H1 (cell line): ENCODE results near the gene CADPS. TPM values are rescaled to one million over a fixed set of nuclear protein-coding genes. Genes with fewer than 3 reads are reported as not detected.

Experiments
- CTCF ChIA-PET: fragments of 300-600 bp; sonication (Branson Sonifier 250); formaldehyde crosslinking; loops from one replicate; lab custom pipeline; 2021; ENCODE audit not compliant: partially characterized antibody; lab: Charles Lee
- POLR2A ChIA-PET: fragments of 300-600 bp; sonication (Branson Sonifier 250); formaldehyde crosslinking; loops from one replicate; lab custom pipeline; 2021; ENCODE audit warnings: inconsistent platforms; ENCODE audit not compliant: partially characterized antibody; lab: Charles Lee
- DNase-seq, 2 experiments: peaks; one replicate each; pipeline versions ENCODE4 v3.0.0 to v3.0.0-alpha.2; 2010 to 2022; ENCODE audit warnings: low spot score in 2 of 2, low read depth in 1 of 2, mixed read lengths in 1 of 2
- FAIRE-seq: peaks from 2 replicates; lab custom pipeline; 2011; peaks lifted over from hg19 to GRCh38; lab: Jason Lieb, UNC
- H2AFZ ChIP-seq: 2 replicates; pipeline ENCODE4 v1.8.1; 2012; ENCODE audit warnings: low read length, inconsistent platforms
- H2AK5ac ChIP-seq: 2 replicates; pipeline ENCODE4 v1.6.1; 2013; ENCODE audit warnings: low read depth, low read length
- H2BK120ac ChIP-seq: replicated peaks from 2 replicates; pipeline ENCODE3; 2013; ENCODE audit warnings: low read depth, low read length, inconsistent platforms
- H2BK12ac ChIP-seq: 2 replicates; pipeline ENCODE4 v1.6.1; 2013; ENCODE audit warnings: low read depth, low read length
- H2BK15ac ChIP-seq: 2 replicates; pipeline ENCODE4 v1.6.1; 2013; ENCODE audit warnings: low read length
- H2BK20ac ChIP-seq: 2 replicates; pipeline ENCODE4 v1.6.1; 2013; ENCODE audit warnings: low read length
- H2BK5ac ChIP-seq: 2 replicates; pipeline ENCODE4 v1.6.1; 2013; ENCODE audit warnings: low read depth, low read length
- H3K14ac ChIP-seq: 2 replicates; pipeline ENCODE4 v1.6.1; 2013; ENCODE audit warnings: inconsistent platforms; ENCODE audit not compliant: insufficient read length
- H3K18ac ChIP-seq: 2 replicates; pipeline ENCODE4 v1.6.1; 2013; ENCODE audit warnings: low read length; ENCODE audit errors: extremely low read depth
- H3K23ac ChIP-seq: 2 replicates; pipeline ENCODE4 v1.6.1; 2013; ENCODE audit warnings: inconsistent platforms; ENCODE audit not compliant: insufficient read length
- H3K23me2 ChIP-seq: 2 replicates; pipeline ENCODE4 v1.6.1; 2013; ENCODE audit warnings: low read depth, low read length
- H3K27ac ChIP-seq: 2 replicates; pipeline ENCODE4 v1.6.1; 2011; ENCODE audit warnings: low read depth, low read length, inconsistent platforms
- H3K27me3 ChIP-seq, 4 experiments: replicated peaks in 1 of 4; 1 replicate in 1 of 4; 2 replicates in 3 of 4; pipeline versions ENCODE4 v1.6.1 to v1.8.1; 2011 to 2013; ENCODE audit warnings: low read length in 3 of 4, mild to moderate bottlenecking in 3 of 4, inconsistent platforms in 2 of 4, mixed read lengths in 2 of 4, moderate library complexity in 1 of 4; ENCODE audit not compliant: control insufficient read depth in 3 of 4, insufficient read depth in 3 of 4; ENCODE audit errors: extremely low read depth in 1 of 4
- H3K36me3 ChIP-seq, 4 experiments: 2 replicates each; pipeline versions ENCODE4 v1.6.1 to v1.8.1; 2011 to 2013; ENCODE audit warnings: mild to moderate bottlenecking in 4 of 4, low read length in 3 of 4, moderate library complexity in 2 of 4, control low read depth in 1 of 4, inconsistent platforms in 1 of 4; ENCODE audit not compliant: insufficient read depth in 4 of 4, control insufficient read depth in 2 of 4
- H3K4ac ChIP-seq: replicated peaks from 2 replicates; pipeline ENCODE3; 2013; ENCODE audit warnings: low read length, low read depth, mixed read lengths, inconsistent platforms; ENCODE audit not compliant: insufficient read length
- H3K4me1 ChIP-seq, 4 experiments: replicated peaks in 1 of 4; 1 replicate in 1 of 4; 2 replicates in 3 of 4; pipeline versions ENCODE4 v1.6.1 to v1.8.1; 2011 to 2013; ENCODE audit warnings: low read length in 3 of 4, inconsistent platforms in 2 of 4, mixed read lengths in 1 of 4; ENCODE audit not compliant: insufficient read depth in 4 of 4, control insufficient read depth in 3 of 4
- H3K4me2 ChIP-seq, 2 experiments: 2 replicates each; pipeline versions ENCODE4 v1.6.1 to v1.8.1; 2011 to 2013; ENCODE audit warnings: low read depth in 2 of 2, low read length in 2 of 2, control low read depth in 1 of 2, inconsistent platforms in 1 of 2, mild to moderate bottlenecking in 1 of 2; ENCODE audit not compliant: insufficient read depth in 1 of 2
- H3K4me3 ChIP-seq, 4 experiments: fragments of 200-600, 300-600 bp in 1 of 4; sonication (generic), shearing (Covaris generic), sonication (Bioruptor Twin) in 1 of 4; 2 replicates each; pipeline versions ENCODE4 v1.5.1 to v1.8.1; 2011 to 2016; ENCODE audit warnings: low read length in 4 of 4, low read depth in 3 of 4, control low read depth in 2 of 4, inconsistent platforms in 2 of 4, mild to moderate bottlenecking in 2 of 4, mixed read lengths in 1 of 4, moderate library complexity in 1 of 4; ENCODE audit not compliant: insufficient read depth in 2 of 4; ENCODE audit errors: extremely low read depth in 1 of 4
- H3K56ac ChIP-seq: replicated peaks from 2 replicates; pipeline ENCODE3; 2013; ENCODE audit warnings: low read depth, mild to moderate bottlenecking, mixed read lengths, low read length, inconsistent platforms; ENCODE audit not compliant: insufficient read length
- H3K79me1 ChIP-seq: 2 replicates; pipeline ENCODE4 v1.6.1; 2013; ENCODE audit warnings: low read depth, low read length, control low read depth
- H3K79me2 ChIP-seq, 2 experiments: 2 replicates each; pipeline versions ENCODE4 v1.6.1 to v1.8.1; 2012 to 2013; ENCODE audit warnings: low read length in 2 of 2, mild to moderate bottlenecking in 2 of 2, inconsistent platforms in 1 of 2; ENCODE audit not compliant: insufficient read depth in 2 of 2, control insufficient read depth in 1 of 2
- H3K9ac ChIP-seq, 4 experiments: replicated peaks in 1 of 4; 1 replicate in 1 of 4; 2 replicates in 3 of 4; pipeline versions ENCODE4 v1.6.1 to v1.8.1; 2011 to 2013; ENCODE audit warnings: low read depth in 3 of 4, low read length in 3 of 4, control low read depth in 2 of 4, mild to moderate bottlenecking in 2 of 4, moderate library complexity in 2 of 4, inconsistent platforms in 1 of 4; ENCODE audit errors: extremely low read depth in 1 of 4
- H3K9me3 ChIP-seq, 2 experiments: 2 replicates each; pipeline versions ENCODE4 v1.6.1 to v1.8.1; 2012 to 2013; ENCODE audit warnings: mild to moderate bottlenecking in 2 of 2, moderate library complexity in 2 of 2, control low read depth in 1 of 2, inconsistent platforms in 1 of 2, low read depth in 1 of 2, low read length in 1 of 2, mixed read lengths in 1 of 2; ENCODE audit not compliant: insufficient read depth in 2 of 2
- H4K20me1 ChIP-seq, 2 experiments: replicated peaks in 1 of 2; 2 replicates each; pipeline versions ENCODE3 to v1.8.1; 2011 to 2013; ENCODE audit warnings: inconsistent platforms in 2 of 2, low read length in 2 of 2, mild to moderate bottlenecking in 1 of 2; ENCODE audit not compliant: insufficient read depth in 2 of 2, control insufficient read depth in 1 of 2
- H4K5ac ChIP-seq: 2 replicates; pipeline ENCODE4 v1.6.1; 2013; ENCODE audit warnings: low read length, low read depth, mixed read lengths, inconsistent platforms; ENCODE audit not compliant: insufficient read length
- H4K8ac ChIP-seq: 2 replicates; pipeline ENCODE4 v1.8.0; 2013; ENCODE audit warnings: mild to moderate bottlenecking, moderate library complexity, low read length, inconsistent platforms; ENCODE audit not compliant: insufficient read depth; ENCODE audit errors: extremely low read depth
- H4K91ac ChIP-seq: replicated peaks from 2 replicates; pipeline ENCODE3; 2013; ENCODE audit warnings: low read length, mixed read lengths, inconsistent platforms; ENCODE audit not compliant: insufficient read length
- JUND ChIP-seq: IDR thresholded peaks from 2 replicates; pipeline ENCODE4 v1.6.1; 2011; ENCODE audit warnings: mild to moderate bottlenecking, improper control_type of control experiment, low read length
- NANOG ChIP-seq: IDR thresholded peaks from 2 replicates; pipeline ENCODE4 v1.6.1; 2011; ENCODE audit warnings: low read length, low read depth, mild to moderate bottlenecking, inconsistent platforms; ENCODE audit not compliant: insufficient read depth, poor library complexity, severe bottlenecking
- whole genome bisulfite sequencing, 2 experiments: shearing (Covaris generic) in 1 of 2; methylation state at CpG; one replicate each; pipeline versions ENCODE4 v1.1.6 to v1.1.7; 2013 to 2015; ENCODE audit warnings: low lambda C conversion rate in 2 of 2, mixed read lengths in 2 of 2, inconsistent platforms in 1 of 2, low coverage in 1 of 2, missing lambda C conversion rate in 1 of 2; ENCODE audit not compliant: insufficient replicate concordance in 2 of 2, insufficient coverage in 1 of 2, insufficient read length in 1 of 2; ENCODE audit errors: extremely low coverage in 1 of 2, missing lambda C conversion rate in 1 of 2; 5-methylcytosine and 5-hydroxymethylcytosine counted together
- polyA plus RNA-seq, 7 experiments: library from polyadenylated mRNA; depleted of rRNA in 3 of 7; stranded (reverse) in 5 of 7; unstranded in 2 of 7; fragments of >200 nt in 5 of 7; fragments of 200-250 nt in 2 of 7; gene quantifications; 1 replicate in 5 of 7; 2 replicates in 1 of 7; 4 replicates in 1 of 7; pipeline versions ENCODE4 v1.2.1 to v1.2.3, GENCODE V29; 2011 to 2013; ENCODE audit warnings: missing spikeins in 2 of 7, mixed read lengths in 2 of 7
- total RNA-seq: library from RNA; stranded (reverse); fragmentation: NEBNext Ultra II Directional; extraction: Animal tissue kit (Norgen Biotek cat#: 25700); gene quantifications from 2 replicates; pipeline ENCODE4 v1.2.1, GENCODE V29; 2021

CADPS gene
- total and polyA plus RNA-seq, 2 of the 8 experiments (the other 6 are each of a cell fraction or from before 2014, with no cell fraction given) = 7.1 to 10.2 TPM

GRCh38 chr3:62482961-62483360 lies 392.3 kb downstream of the CADPS start:
- Histone ChIP-seq H3K23me2 (no peaks in the 10 kb centered on the region), H3K18ac (no peak overlapping the region), H3K23ac (no peak overlapping the region)
- TF ChIP-seq JUND (no peak), NANOG (no peak)

More at GRCh38 chr3:62482961-62483360, 392.3 kb downstream of the CADPS start:
- no peaks in the 10 kb centered on the region for H3K27me3 ChIP-seq
- H3K4me2 ChIP-seq = no peak overlapping the region
- no peak overlapping the region for H3K56ac ChIP-seq
- H2BK5ac ChIP-seq = no peak overlapping the region
- H2BK20ac ChIP-seq = no peak overlapping the region
- no peak overlapping the region for H2BK12ac ChIP-seq
- no peak overlapping the region for H4K91ac ChIP-seq
- H2BK15ac ChIP-seq = no peak overlapping the region
- no peak overlapping the region for H3K9ac ChIP-seq
- H3K36me3 ChIP-seq = no peaks in the 10 kb centered on the region
- H3K79me2 ChIP-seq = no peaks in the 10 kb centered on the region
- H3K4me1 ChIP-seq = peaks cover 0 to 3% (median 2%) of the 10 kb centered on the region in 4 experiments; a peak in 4 of 7 replicates
- H3K9me3 ChIP-seq = 0 out of 4 replicates have a peak, but pooled peaks cover 0 to 2% of the 10 kb centered on the region in 2 experiments
- no peak overlapping the region for H3K4me3 ChIP-seq
- no peaks in the 10 kb centered on the region for H4K20me1 ChIP-seq
- DNase-seq = no peak
- CTCF ChIA-PET = interaction anchor here (0.6 to 1.2 kb wide), 2 partner anchors 10 to 19 kb away, joined by 3 to 4 read pairs; no protein-coding TSS in a partner anchor
- H2BK120ac ChIP-seq = no peak overlapping the region
- no peak overlapping the region for H3K4ac ChIP-seq
- H2AFZ ChIP-seq = no peak overlapping the region
- no peak for FAIRE-seq
- H3K27ac ChIP-seq = no peak overlapping the region
- no peak overlapping the region for H3K14ac ChIP-seq
- H4K8ac ChIP-seq = no peak overlapping the region
- H3K79me1 ChIP-seq = no peaks in the 10 kb centered on the region
- WGBS, 2 experiments = 81% methylated on average over 4 of the region's 4 CpGs; no CpG with 5 or more reads in 1 of the 2 experiments
- no peak overlapping the region for H4K5ac ChIP-seq
- no peak overlapping the region for H2AK5ac ChIP-seq
- POLR2A ChIA-PET = no interaction called here
